ENCODE data around the gene PRRT1.
A peak's percentile ranks its signal among the peaks of the same experiment; 100 is the strongest.

The PRRT1 gene

GRCh38 chr6:32151863-32152768 lies at the start of gene PRRT1:
PRRT1 (minus strand) TSS chr6:32151939; CDS start chr6:32151827, 112 bp downstream.
- no peak for DNase-seq (ENCODE audit: extremely low read depth, low read depth)
- H3K4me3 ChIP-seq (replicated peaks; ENCODE audit: low read depth, low read length) = peak within 1 kb of the TSS; percentile 96
- no peak for TF ChIP-seq CTCF (IDR thresholded peaks at IDR 0.05; ENCODE audit: low read depth, low read length, missing control alignments)

GRCh38 chr6:32200711-32201475 lies 49.2 kb upstream of the PRRT1 start:
- no peak for DNase-seq (ENCODE audit: extremely low read depth, low read depth)
- no peak overlapping the region for H3K4me3 ChIP-seq (replicated peaks; ENCODE audit: low read depth, low read length)
- no peak for TF ChIP-seq CTCF (IDR thresholded peaks at IDR 0.05; ENCODE audit: low read depth, low read length, missing control alignments)

- H3K4me3 ChIP-seq (replicated peaks; ENCODE audit: low read depth, low read length) = no peak overlapping the region
- no peak for DNase-seq (ENCODE audit: extremely low read depth, low read depth)
- no peak for TF ChIP-seq CTCF (IDR thresholded peaks at IDR 0.05; ENCODE audit: low read depth, low read length, missing control alignments)
These were observed 47.1 kb upstream of the PRRT1 start for GRCh38 chr6:32198866-32199265.

GRCh38 chr6:32198345-32198696 lies 46.6 kb upstream of the PRRT1 start:
- TF ChIP-seq CTCF (IDR thresholded peaks at IDR 0.05; ENCODE audit: low read depth, low read length, missing control alignments) = no peak
- no peak overlapping the region for H3K4me3 ChIP-seq (replicated peaks; ENCODE audit: low read depth, low read length)
- DNase-seq (ENCODE audit: extremely low read depth, low read depth) = no peak

- H3K4me3 ChIP-seq (replicated peaks; ENCODE audit: low read depth, low read length) = peak overlapping the region; percentile 68
- DNase-seq (ENCODE audit: extremely low read depth, low read depth) = no peak
- TF ChIP-seq CTCF (IDR thresholded peaks at IDR 0.05; ENCODE audit: low read depth, low read length, missing control alignments) = no peak
These were observed 45.2 kb upstream of the PRRT1 start for GRCh38 chr6:32196682-32197616.

All from HFF-Myc (cell line).